HEK293 (cell line): Measurements from ENCODE around the gene CRYBB2.
"Not testable (repeated sequence)": the region's sequence is repeated elsewhere in the genome, so short reads cannot be mapped to it uniquely, and the experiment has no call there.

Source experiments
- ATF2 ChIP-seq: fragments of 450-650 bp; formaldehyde crosslinking; IDR thresholded peaks from 2 replicates; pipeline ENCODE4 v1.5.1; 2016; ENCODE audit warnings: missing biosample characterization, missing genetic modification characterization, low read depth
- CTCF ChIP-seq: fragments of 450-650 bp; formaldehyde crosslinking; IDR thresholded peaks from 2 replicates; pipeline ENCODE4 v1.5.1; 2016; ENCODE audit warnings: missing biosample characterization, missing genetic modification characterization
- KLF17 ChIP-seq: fragments of 450-650 bp; formaldehyde crosslinking; IDR thresholded peaks from 2 replicates; pipeline ENCODE4 v1.5.1; 2016; ENCODE audit warnings: missing biosample characterization, missing genetic modification characterization
- MYNN ChIP-seq: fragments of 450-650 bp; formaldehyde crosslinking; IDR thresholded peaks from 2 replicates; pipeline ENCODE4 v1.5.1; 2016; ENCODE audit warnings: missing biosample characterization, missing genetic modification characterization, borderline replicate concordance
- PBX3 ChIP-seq: sonication (generic); formaldehyde crosslinking; IDR thresholded peaks from 2 replicates; pipeline ENCODE4 v1.8.1; 2022; ENCODE audit warnings: mild to moderate bottlenecking, moderate library complexity, missing genetic modification reagents
- PRDM2 ChIP-seq: fragments of 450-650 bp; formaldehyde crosslinking; IDR thresholded peaks from 2 replicates; pipeline ENCODE4 v1.5.1; 2016; ENCODE audit warnings: missing biosample characterization, missing genetic modification characterization, borderline replicate concordance
- ZBTB10 ChIP-seq: fragments of 450-650 bp; formaldehyde crosslinking; IDR thresholded peaks from 2 replicates; pipeline ENCODE4 v1.5.1; 2016; ENCODE audit warnings: missing biosample characterization, missing genetic modification characterization
- ZBTB49 ChIP-seq: fragments of 450-650 bp; formaldehyde crosslinking; IDR thresholded peaks from 2 replicates; pipeline ENCODE4 v1.5.1; 2016; ENCODE audit warnings: missing biosample characterization, missing genetic modification characterization, low read depth
- ZNF292 ChIP-seq: fragments of 450-650 bp; formaldehyde crosslinking; IDR thresholded peaks from 2 replicates; pipeline ENCODE4 v1.5.1; 2016; ENCODE audit warnings: low read depth, missing biosample characterization, missing genetic modification characterization, borderline replicate concordance
- ZNF311 ChIP-seq: fragments of 450-650 bp; formaldehyde crosslinking; IDR thresholded peaks from 2 replicates; pipeline ENCODE4 v1.5.1; 2017; ENCODE audit warnings: missing biosample characterization, missing genetic modification characterization, borderline replicate concordance
- ZNF394 ChIP-seq: fragments of 450-650 bp; formaldehyde crosslinking; IDR thresholded peaks from 2 replicates; pipeline ENCODE4 v1.5.1; 2016; ENCODE audit warnings: missing biosample characterization, missing genetic modification characterization, mild to moderate bottlenecking, moderate library complexity, borderline replicate concordance
- ZNF629 ChIP-seq: fragments of 450-650 bp; formaldehyde crosslinking; IDR thresholded peaks from 2 replicates; pipeline ENCODE4 v1.5.1; 2017; ENCODE audit warnings: missing biosample characterization, missing genetic modification characterization

GRCh38 chr22:25280118-25280517 lies 60.7 kb downstream of the CRYBB2 start:
- TF ChIP-seq CTCF; ZNF629 (tag by site-specific recombination); KLF17; PBX3 (CRISPR knock-in tag); ATF2; PRDM2 (tag by site-specific recombination); ZBTB10; ZNF292 (tag by site-specific recombination); MYNN (tag by site-specific recombination); ZNF311; ZNF394; ZBTB49: not testable (repeated sequence)
